Vagina (tissue), 2 donors: ENCODE measurements around the gene IL1RN. TPM values are rescaled to one million over a fixed set of nuclear protein-coding genes. Genes with fewer than 3 reads are reported as not detected.
A peak's percentile ranks its signal among the peaks of the same experiment; 100 is the strongest.

Experiments
- DNase-seq, 2 donors: peaks; one replicate each; pipeline ENCODE4 v3.0.0-alpha.2; 2017; ENCODE audit errors: extremely low spot score in 2 of 2
- H3K27ac ChIP-seq: fragments of 200-600 bp; sonication (generic); one replicate; pipeline ENCODE4 v1.5.1; 2019
- H3K27me3 ChIP-seq: fragments of 200-600 bp; sonication (generic); one replicate; pipeline ENCODE4 v1.5.1; 2019
- H3K36me3 ChIP-seq, 2 donors: fragments of 200-600 bp; sonication (generic); one replicate each; pipeline ENCODE4 v1.5.1; 2017 to 2019
- H3K4me1 ChIP-seq: fragments of 200-600 bp; sonication (generic); one replicate; pipeline ENCODE4 v1.5.1; 2019
- H3K4me3 ChIP-seq, 2 donors: fragments of 200-600 bp; sonication (generic); 1 replicate in 1 of 2; 2 replicates in 1 of 2; pipeline ENCODE4 v1.5.1; 2016 to 2019
- H3K9me3 ChIP-seq: fragments of 200-600 bp; sonication (generic); one replicate; pipeline ENCODE4 v1.5.1; 2019
- POLR2A ChIP-seq, 2 donors: fragments of 450-650 bp; IDR thresholded peaks; one replicate each; pipeline ENCODE4 v1.6.1; 2017; ENCODE audit warnings: antibody characterized with exemption in 2 of 2, mild to moderate bottlenecking in 2 of 2, moderate library complexity in 2 of 2
- POLR2AphosphoS5 ChIP-seq, 2 donors: sonication (generic); formaldehyde crosslinking; IDR thresholded peaks; one replicate each; pipeline ENCODE4 v1.9.0; 2017; ENCODE audit warnings: antibody characterized with exemption in 2 of 2, mild to moderate bottlenecking in 2 of 2, low read depth in 1 of 2; ENCODE audit not compliant: insufficient read depth in 1 of 2
- intact Hi-C: fragments of 100-400 bp; cut with DNase I; formaldehyde crosslinking; loops from one replicate; pipeline ENCODE4 v1.15.1; 2023
- total RNA-seq: library from RNA; depleted of rRNA; stranded (reverse); fragments of >200 nt; gene quantifications from one replicate; pipeline ENCODE4 v1.2.3, GENCODE V29; 2016
- TF ChIP-seq, protein P1 (sequence below), 3 experiments: fragments of 450-650 bp in 2 of 3; fragments of 200-600 bp in 1 of 3; sonication (generic) in 1 of 3; IDR thresholded peaks; one replicate each; pipeline ENCODE4 v1.5.1; 2017 to 2019; ENCODE audit warnings: antibody characterized with exemption in 3 of 3, mild to moderate bottlenecking in 2 of 3, moderate library complexity in 2 of 3

Gene IL1RN
- total RNA-seq, 1 donor from 2014 or later = 253 TPM

DNA sequence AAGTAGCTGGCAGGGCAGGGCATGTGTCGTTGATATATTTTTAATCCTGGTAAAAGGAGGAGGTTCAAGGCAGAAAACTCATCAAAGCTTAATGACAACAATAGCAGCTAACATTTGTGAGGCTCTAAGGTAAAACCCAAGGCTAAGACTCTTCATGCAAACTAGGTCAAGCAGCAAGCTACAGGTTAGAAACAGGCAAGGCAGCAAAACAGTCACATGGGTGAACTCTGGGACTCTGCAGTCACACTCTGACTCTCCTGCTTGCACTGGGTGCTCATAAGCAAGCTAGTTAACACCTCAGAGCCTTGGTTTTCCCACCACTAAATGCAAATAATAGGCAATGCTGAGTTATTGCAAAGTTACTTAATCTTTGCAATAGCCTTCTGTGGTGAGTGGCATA, 7.9 kb downstream of the IL1RN start:
- H3K4me1 ChIP-seq = no peaks in the 10 kb centered on the region
- H3K27me3 ChIP-seq = no peaks in the 10 kb centered on the region
- TF ChIP-seq, protein P1, sequence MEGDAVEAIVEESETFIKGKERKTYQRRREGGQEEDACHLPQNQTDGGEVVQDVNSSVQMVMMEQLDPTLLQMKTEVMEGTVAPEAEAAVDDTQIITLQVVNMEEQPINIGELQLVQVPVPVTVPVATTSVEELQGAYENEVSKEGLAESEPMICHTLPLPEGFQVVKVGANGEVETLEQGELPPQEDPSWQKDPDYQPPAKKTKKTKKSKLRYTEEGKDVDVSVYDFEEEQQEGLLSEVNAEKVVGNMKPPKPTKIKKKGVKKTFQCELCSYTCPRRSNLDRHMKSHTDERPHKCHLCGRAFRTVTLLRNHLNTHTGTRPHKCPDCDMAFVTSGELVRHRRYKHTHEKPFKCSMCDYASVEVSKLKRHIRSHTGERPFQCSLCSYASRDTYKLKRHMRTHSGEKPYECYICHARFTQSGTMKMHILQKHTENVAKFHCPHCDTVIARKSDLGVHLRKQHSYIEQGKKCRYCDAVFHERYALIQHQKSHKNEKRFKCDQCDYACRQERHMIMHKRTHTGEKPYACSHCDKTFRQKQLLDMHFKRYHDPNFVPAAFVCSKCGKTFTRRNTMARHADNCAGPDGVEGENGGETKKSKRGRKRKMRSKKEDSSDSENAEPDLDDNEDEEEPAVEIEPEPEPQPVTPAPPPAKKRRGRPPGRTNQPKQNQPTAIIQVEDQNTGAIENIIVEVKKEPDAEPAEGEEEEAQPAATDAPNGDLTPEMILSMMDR (IDR thresholded peaks at IDR 0.05) = no peak
- TF ChIP-seq POLR2AphosphoS5 (IDR thresholded peaks at IDR 0.05; ENCODE audit: insufficient read depth in 1 of 2, low read depth in 1 of 2) (no peak), POLR2A (IDR thresholded peaks at IDR 0.05) (no peak)
- intact Hi-C loops = no loop called here
- no peaks in the 10 kb centered on the region for H3K9me3 ChIP-seq
- H3K4me3 ChIP-seq = no peak overlapping the region
- no peaks in the 10 kb centered on the region for H3K36me3 ChIP-seq
- no peak overlapping the region for H3K27ac ChIP-seq
- DNase-seq = peak in 1 of 2 donors; percentile 42

DNA sequence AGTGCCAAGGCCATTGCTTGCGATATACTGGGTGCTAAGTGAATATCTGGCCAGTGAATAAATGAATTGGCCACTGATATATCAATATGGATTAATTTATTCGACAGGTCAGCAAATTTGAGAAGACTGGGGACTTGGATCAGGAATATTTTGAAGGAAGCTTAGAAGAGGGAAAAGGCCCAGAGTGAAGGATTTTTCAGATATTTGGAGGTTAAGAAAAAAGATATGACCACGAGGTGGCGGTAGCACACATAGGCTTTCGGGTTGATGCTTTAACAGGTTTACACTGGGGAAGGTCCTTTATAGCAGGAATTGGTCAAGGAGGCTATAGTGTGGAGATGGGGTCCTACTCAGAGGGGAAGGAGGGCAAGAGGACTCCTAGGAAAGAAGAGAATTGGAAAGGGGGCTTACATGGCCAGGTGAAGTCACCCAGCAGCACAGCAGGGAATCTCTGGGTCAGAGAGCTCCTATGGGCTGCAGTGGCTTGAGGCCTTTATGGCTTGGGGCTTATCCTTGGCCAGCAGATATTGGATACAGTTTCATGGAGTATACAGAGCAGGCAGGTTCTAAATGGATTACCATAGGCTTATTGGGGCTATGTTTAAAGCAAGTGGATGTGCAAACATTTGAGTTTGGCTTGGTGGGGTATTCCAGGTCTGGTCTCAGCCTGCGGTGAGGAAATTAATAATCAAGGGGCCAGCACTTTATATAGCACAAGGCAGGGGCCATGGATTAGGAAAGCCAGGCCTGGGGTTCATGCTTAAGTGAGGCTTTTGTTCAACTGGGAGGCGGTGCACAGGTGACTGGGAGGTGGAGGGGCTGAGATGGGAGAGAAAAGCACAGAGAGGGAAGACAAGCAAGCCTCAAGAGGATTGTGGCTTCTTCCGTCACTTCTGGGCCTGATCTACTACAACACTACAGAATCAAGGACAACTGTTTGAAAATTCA, 9.7 kb downstream of the IL1RN start:
- Histone ChIP-seq H3K4me3 (no peak overlapping the region), H3K9me3 (no peaks in the 10 kb centered on the region), H3K36me3 (no peaks in the 10 kb centered on the region), H3K27ac (no peak overlapping the region), H3K4me1 (no peaks in the 10 kb centered on the region), H3K27me3 (no peaks in the 10 kb centered on the region)
- intact Hi-C loops = no loop called here
- TF ChIP-seq, protein P1 (IDR thresholded peaks at IDR 0.05) = peak in 2 of 3 experiments; percentile 6 to 29
- TF ChIP-seq POLR2AphosphoS5 (IDR thresholded peaks at IDR 0.05; ENCODE audit: insufficient read depth in 1 of 2, low read depth in 1 of 2) = no peak
- peak in 1 of 2 donors; percentile 77 for DNase-seq

DNA sequence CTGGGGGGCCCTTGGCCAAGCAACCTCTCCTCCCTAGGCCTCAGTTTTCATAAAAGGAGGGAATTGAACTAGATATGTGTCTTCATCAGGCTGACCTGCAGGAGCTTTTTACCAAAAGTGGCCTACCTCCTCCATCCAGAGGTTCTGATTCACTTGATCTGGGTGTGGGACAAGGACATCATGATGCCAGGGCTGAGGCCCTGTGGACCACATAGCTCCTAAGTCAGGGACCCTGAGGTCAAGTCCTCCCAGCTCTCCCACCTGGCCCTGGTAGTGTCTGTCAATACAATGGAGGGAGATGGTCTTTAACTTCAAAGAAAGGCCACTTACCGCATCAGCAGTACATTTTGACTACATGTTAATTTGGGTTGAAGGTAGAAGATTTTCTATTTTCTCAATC, 10.4 kb downstream of the IL1RN start:
- TF ChIP-seq POLR2A (IDR thresholded peaks at IDR 0.05) (no peak), POLR2AphosphoS5 (IDR thresholded peaks at IDR 0.05; ENCODE audit: insufficient read depth in 1 of 2, low read depth in 1 of 2) (no peak)
- TF ChIP-seq, protein P1 (IDR thresholded peaks at IDR 0.05) = no peak
- intact Hi-C loops = no loop called here
- no peaks in the 10 kb centered on the region for H3K36me3 ChIP-seq
- no peak overlapping the region for H3K4me3 ChIP-seq
- no peaks in the 10 kb centered on the region for H3K9me3 ChIP-seq
- no peaks in the 10 kb centered on the region for H3K4me1 ChIP-seq
- no peak overlapping the region for H3K27ac ChIP-seq
- peak in 1 of 2 donors; percentile 79 for DNase-seq
- no peaks in the 10 kb centered on the region for H3K27me3 ChIP-seq

DNA sequence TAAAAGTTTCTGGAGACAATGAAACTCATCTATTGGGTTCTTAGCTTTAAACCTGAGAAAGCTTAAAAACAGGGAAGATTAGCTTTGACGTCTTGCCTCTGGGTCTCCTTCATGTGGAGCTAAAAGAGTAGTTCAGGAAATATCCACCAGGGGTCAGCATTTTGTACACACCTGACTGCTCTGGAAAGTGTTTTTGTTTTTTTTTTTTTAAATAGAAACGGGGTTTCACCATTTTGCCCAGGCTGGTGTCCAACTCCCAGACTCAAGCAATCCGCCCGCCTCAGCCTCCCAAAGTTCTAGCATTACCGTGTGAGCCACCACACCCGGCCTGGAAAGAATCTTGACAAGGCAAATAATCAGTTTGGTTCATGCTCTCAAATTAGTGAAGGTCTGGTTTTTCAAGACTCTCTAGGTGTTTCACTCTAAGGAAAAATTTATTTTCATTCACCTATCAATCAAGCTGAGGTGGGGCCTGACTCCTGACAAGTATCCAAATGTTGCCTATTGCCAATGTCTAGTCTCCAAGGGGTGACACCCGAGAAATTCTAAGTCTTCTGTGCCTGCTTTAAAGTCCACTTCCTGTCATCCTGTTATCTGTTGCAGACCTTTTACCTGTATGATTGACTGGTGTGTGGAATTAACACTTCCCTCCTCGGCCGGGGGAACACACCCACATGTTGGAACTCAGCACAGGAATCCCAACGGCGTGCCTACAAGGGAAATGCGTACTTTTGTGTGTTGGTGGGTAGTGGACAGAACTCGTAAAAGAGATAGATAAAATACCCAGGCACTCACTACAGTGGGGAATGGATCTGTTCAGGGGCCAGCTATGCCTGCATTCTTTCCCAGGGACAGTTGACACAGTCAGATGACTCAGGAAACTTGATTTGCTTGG, 11.3 kb downstream of the IL1RN start:
- no peak overlapping the region for H3K27ac ChIP-seq
- H3K4me1 ChIP-seq = no peaks in the 10 kb centered on the region
- intact Hi-C loops = no loop called here
- no peaks in the 10 kb centered on the region for H3K36me3 ChIP-seq
- no peaks in the 10 kb centered on the region for H3K27me3 ChIP-seq
- no peak overlapping the region for H3K4me3 ChIP-seq
- DNase-seq = peak in 1 of 2 donors; percentile 80
- no peaks in the 10 kb centered on the region for H3K9me3 ChIP-seq
- TF ChIP-seq POLR2A (IDR thresholded peaks at IDR 0.05) (no peak), POLR2AphosphoS5 (IDR thresholded peaks at IDR 0.05; ENCODE audit: insufficient read depth in 1 of 2, low read depth in 1 of 2) (no peak)
- TF ChIP-seq, protein P1 (IDR thresholded peaks at IDR 0.05) = peak; percentile 33 to 55 (median 51)
